SK-N-MC (cell line): Measurements from ENCODE around the gene SOBP.

Experiments used
- EZH2 ChIP-seq: fragments of 200-600 bp; sonication (generic); IDR thresholded peaks from one replicate; pipeline ENCODE4 v1.6.1; 2017; ENCODE audit warnings: antibody characterized with exemption
- FOXP2 ChIP-seq: optimal IDR thresholded peaks from 2 replicates; pipeline ENCODE3; 2011; ENCODE audit warnings: mild to moderate bottlenecking, moderate library complexity; ENCODE audit not compliant: insufficient read depth; ENCODE audit errors: extremely low read length, control extremely low read depth
- POLR2AphosphoS5 ChIP-seq: IDR thresholded peaks from 2 replicates; pipeline ENCODE4 v1.6.1; 2012; ENCODE audit warnings: mild to moderate bottlenecking, low read depth, low read length, borderline replicate concordance

- TF ChIP-seq EZH2 (no peak), FOXP2 (no peak), POLR2AphosphoS5 (no peak)
Observed at GRCh38 chr6:107708435-107708834, 218.5 kb downstream of the SOBP start.
